HL-60 (cell line): ENCODE measurements around the gene FASTKD2.

ENCODE experiments used
- GABPA ChIP-seq: IDR thresholded peaks from 2 replicates; pipeline ENCODE4 v1.6.1; 2012; ENCODE audit warnings: low read depth
- POLR2AphosphoS5 ChIP-seq: IDR thresholded peaks from 2 replicates; pipeline ENCODE4 v1.6.1; 2012; ENCODE audit warnings: low read depth
- SPI1 ChIP-seq: IDR thresholded peaks from 2 replicates; pipeline ENCODE4 v1.6.1; 2012; ENCODE audit warnings: low read depth, mild to moderate bottlenecking, borderline replicate concordance
- TF ChIP-seq, protein P1 (sequence below): IDR thresholded peaks from one replicate; pipeline ENCODE4 v1.5.1; 2011; ENCODE audit warnings: low read length, control low read depth, inconsistent platforms; ENCODE audit not compliant: insufficient read depth
- TF ChIP-seq, protein P2 (sequence below): IDR thresholded peaks from 2 replicates; pipeline ENCODE4 v1.6.1; 2012; ENCODE audit warnings: low read depth; ENCODE audit not compliant: insufficient replicate concordance

DNA sequence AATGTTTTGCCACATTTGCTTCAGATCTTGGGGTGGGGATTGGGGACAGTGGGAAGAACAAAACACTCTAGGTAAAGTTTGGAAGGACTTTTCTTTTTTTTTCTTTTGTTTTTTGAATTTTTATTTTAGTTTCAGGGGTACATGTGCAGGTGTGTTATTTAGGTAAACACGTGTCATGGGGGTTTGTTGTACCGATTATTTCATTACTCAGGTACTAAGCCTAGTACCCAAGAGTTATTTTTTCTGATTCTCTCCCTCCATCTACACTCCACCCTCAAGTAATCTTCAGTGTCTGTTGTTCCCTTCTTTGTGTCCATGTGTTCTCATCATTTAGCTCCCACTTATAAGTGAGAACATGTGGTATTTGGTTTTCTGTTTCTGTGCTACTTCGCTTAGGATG lies 73.3 kb downstream of the FASTKD2 start:
- TF ChIP-seq, protein P1, sequence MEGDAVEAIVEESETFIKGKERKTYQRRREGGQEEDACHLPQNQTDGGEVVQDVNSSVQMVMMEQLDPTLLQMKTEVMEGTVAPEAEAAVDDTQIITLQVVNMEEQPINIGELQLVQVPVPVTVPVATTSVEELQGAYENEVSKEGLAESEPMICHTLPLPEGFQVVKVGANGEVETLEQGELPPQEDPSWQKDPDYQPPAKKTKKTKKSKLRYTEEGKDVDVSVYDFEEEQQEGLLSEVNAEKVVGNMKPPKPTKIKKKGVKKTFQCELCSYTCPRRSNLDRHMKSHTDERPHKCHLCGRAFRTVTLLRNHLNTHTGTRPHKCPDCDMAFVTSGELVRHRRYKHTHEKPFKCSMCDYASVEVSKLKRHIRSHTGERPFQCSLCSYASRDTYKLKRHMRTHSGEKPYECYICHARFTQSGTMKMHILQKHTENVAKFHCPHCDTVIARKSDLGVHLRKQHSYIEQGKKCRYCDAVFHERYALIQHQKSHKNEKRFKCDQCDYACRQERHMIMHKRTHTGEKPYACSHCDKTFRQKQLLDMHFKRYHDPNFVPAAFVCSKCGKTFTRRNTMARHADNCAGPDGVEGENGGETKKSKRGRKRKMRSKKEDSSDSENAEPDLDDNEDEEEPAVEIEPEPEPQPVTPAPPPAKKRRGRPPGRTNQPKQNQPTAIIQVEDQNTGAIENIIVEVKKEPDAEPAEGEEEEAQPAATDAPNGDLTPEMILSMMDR = no peak
- no peak for TF ChIP-seq SPI1
- no peak for TF ChIP-seq POLR2AphosphoS5
- TF ChIP-seq, protein P2, sequence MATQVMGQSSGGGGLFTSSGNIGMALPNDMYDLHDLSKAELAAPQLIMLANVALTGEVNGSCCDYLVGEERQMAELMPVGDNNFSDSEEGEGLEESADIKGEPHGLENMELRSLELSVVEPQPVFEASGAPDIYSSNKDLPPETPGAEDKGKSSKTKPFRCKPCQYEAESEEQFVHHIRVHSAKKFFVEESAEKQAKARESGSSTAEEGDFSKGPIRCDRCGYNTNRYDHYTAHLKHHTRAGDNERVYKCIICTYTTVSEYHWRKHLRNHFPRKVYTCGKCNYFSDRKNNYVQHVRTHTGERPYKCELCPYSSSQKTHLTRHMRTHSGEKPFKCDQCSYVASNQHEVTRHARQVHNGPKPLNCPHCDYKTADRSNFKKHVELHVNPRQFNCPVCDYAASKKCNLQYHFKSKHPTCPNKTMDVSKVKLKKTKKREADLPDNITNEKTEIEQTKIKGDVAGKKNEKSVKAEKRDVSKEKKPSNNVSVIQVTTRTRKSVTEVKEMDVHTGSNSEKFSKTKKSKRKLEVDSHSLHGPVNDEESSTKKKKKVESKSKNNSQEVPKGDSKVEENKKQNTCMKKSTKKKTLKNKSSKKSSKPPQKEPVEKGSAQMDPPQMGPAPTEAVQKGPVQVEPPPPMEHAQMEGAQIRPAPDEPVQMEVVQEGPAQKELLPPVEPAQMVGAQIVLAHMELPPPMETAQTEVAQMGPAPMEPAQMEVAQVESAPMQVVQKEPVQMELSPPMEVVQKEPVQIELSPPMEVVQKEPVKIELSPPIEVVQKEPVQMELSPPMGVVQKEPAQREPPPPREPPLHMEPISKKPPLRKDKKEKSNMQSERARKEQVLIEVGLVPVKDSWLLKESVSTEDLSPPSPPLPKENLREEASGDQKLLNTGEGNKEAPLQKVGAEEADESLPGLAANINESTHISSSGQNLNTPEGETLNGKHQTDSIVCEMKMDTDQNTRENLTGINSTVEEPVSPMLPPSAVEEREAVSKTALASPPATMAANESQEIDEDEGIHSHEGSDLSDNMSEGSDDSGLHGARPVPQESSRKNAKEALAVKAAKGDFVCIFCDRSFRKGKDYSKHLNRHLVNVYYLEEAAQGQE = no peak
- TF ChIP-seq GABPA = no peak
